Activated CD8-positive, alpha-beta memory T cell treated with anti-CD3 and anti-CD28 coated beads for 24 hours (primary cell): ENCODE measurements around the gene NDUFC1.

Experiments used
- DNase-seq: peaks from one replicate; pipeline ENCODE4 v3.0.0-alpha.2; 2020

The NDUFC1 gene

DNA sequence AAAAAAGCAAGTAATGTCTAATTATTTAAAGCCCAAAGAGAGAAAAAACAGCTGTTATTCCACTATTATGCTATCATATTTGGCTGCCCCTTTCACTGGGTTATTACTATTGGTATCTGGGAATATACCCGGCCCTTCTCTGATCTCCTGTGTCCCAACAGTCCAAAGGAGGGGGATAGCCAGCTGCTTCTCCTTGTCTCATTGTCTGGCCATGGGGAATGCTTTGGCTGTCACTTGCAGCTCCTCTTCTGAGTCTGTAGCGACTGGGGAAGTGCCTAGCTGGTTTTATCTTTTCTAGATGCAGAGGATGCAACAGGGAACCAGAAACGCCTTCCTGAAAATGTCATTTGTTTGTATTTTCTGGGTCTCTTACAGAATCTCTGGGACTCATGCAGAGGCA lies 56.1 kb downstream of the NDUFC1 start:
- DNase-seq, result no peak

DNA sequence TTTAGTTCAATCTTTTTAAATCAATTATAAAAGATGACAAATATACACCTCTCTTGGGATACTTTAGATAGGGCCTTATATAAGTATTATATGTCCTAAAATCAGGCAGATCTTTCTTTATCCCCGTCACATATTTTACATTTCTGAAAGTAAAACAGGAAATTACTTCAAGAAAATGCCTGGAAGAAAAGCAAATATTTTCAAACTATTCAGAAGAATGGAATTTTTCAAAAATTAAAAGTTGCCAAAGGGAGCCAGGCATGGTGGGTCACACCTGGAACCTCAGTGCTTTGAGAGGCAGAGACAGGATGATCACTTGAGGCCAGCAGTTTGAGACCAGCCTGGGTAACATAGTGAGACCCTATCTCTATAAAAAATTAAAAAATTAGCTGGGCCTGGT lies 56.7 kb downstream of the NDUFC1 start:
- no peak for DNase-seq

DNA sequence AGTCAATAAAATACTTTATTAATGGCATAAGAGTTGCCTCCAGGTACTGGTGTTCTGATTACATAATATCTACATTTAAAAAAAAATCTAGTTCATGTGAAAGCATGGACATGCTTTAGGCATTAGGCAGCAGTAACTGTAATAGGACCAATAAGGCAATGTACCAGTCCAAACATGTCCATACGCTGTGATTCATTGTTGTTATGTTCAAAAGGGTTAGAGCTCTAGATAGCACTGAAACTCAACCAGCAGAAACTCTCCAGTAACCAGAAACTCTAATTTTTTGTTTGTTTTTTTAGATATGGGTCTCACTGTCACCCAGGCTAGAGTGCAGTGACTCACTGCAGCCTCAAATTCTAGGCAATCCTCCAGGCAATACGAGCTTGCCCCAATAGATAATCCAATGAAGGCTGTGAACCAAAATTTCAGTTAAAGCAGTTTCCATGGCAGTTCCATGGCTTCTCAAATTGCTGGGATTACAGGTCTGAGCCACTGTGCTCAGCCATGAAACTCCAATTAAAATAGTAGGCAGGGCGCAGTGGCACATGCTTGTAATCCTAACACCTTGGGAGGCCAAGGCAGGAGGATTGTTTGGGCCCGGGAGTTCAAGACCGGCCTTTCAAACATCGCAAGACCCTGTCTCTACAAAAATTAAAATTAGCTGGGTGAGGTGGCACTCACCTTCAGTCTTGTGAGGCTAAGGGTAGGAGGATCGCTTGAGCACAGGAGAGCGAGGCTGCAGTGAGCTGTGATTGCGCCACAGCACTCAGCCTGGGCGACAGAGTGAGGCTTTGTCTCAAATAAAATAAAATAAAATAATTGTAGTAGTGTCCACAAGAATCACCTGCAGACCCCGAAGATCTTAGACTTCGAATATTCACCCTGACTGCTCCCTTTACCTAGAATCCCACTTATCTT lies 58.6 kb downstream of the NDUFC1 start:
- DNase-seq, result no peak

DNA sequence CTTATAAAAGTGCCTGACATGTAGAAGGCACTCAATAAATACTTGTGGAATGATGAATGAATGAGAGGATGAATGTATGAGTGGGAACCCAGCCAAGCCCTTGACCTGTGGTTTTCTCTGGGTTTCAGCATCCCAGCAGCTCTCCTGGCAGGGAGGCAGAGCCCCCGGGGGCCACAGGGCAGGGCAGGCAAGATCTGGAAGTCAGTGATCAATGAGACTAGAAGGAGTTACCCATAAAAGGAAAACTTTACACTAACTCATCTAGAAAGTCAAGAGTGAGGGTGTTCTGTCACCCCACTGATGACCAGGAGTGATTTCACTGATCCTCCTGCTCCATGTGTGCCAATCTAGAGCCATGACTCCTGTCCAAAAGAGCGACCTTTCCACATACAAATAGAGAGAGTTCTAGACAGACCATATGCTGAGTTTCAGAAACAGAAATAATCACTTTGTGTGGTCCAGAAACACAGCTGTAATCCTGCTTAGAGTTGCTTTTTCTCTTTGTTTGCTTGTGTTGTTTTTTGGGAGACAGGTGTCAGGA lies 59.7 kb downstream of the NDUFC1 start:
- no peak for DNase-seq

- no peak for DNase-seq
These were observed 60.5 kb downstream of the NDUFC1 start for GRCh38 chr4:139241784-139242151.

DNA sequence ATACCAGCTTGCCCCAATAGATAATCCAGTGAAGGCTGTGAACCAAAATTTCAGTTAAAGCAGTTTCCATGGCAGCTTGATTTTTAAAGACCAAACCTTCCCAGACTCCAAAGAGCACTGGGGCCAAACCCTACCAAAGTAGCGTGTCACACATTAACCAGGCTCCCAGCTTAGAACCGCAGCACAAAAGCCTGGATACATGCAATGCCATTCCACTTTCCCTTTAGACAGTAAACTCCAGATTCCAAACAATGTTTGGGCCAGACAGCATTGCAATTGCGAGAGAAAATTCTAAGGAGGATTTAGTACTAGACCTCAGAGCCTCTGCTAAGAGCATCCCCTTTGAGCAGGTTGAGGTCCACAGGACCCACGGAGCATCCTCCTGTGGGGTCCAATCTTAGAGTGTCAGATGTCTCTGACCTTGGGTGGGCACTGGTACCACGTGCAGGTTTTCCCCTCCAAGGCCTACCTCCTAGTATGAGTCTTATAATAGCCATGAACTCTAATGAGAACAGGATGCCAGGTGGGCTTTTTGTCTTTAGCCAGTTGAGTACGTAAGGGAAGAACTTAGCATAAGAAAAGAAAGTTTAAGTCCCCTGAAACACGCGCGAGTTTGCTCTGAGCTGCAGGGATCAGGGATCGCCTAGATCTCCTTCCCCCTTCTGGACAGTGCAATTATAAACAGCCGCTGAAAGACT lies 61.0 kb downstream of the NDUFC1 start:
- no peak for DNase-seq
